Nephron (organoid): ENCODE results near the gene SLC1A4.
"Not testable (repeated sequence)": the region's sequence is repeated elsewhere in the genome, so short reads cannot be mapped to it uniquely, and the experiment has no call there.

Experiments
- H3K27ac Mint-ChIP-seq, 3 experiments: 2 replicates each; pipeline ENCODE4 v1.8.0; 2020; ENCODE audit warnings: mixed read lengths in 3 of 3, mild to moderate bottlenecking in 2 of 3, moderate library complexity in 1 of 3
- H3K27me3 Mint-ChIP-seq: 2 replicates; pipeline ENCODE4 v1.8.0; 2021; ENCODE audit warnings: low read depth, mild to moderate bottlenecking, moderate library complexity, mixed read lengths
- H3K36me3 Mint-ChIP-seq: 2 replicates; pipeline ENCODE4 v1.8.0; 2020; ENCODE audit warnings: low read depth, mixed read lengths
- H3K4me1 Mint-ChIP-seq: 2 replicates; pipeline ENCODE4 v1.8.0; 2020; ENCODE audit warnings: mixed read lengths
- H3K4me3 Mint-ChIP-seq, 3 experiments: 2 replicates each; pipeline ENCODE4 v1.8.0; 2020; ENCODE audit warnings: mild to moderate bottlenecking in 3 of 3, mixed read lengths in 3 of 3, moderate library complexity in 2 of 3
- H3K9me3 Mint-ChIP-seq: 2 replicates; pipeline ENCODE4 v1.8.0; 2020; ENCODE audit warnings: mixed read lengths
- TF ChIP-seq, protein P1 (sequence below), 3 experiments: fragments of 200-600 bp; sonication (generic); IDR thresholded peaks; one replicate each; pipeline ENCODE4 v1.5.0; 2021; ENCODE audit warnings: antibody characterized with exemption in 3 of 3; ENCODE audit not compliant: unreplicated experiment in 3 of 3

SLC1A4 gene

DNA sequence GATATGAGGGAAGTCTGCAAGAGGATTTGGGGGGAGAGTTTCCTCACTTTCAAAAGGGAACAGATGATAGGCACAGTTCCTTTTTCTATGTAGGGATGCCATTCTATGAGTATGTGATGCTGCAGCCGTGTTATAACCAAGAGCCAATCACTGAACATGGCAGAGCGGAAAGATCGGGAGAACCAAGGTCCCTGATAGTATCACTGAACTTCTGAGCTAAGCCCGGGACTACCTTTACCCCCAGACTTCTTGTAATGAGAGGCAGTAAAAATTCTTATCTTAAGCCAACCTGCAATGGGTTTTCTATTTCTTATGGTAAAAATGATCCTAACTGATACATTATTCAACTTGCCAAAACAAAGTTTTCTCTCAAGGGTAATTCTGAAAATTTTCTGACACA, 21.6 kb upstream of the SLC1A4 start:
- no peaks in the 10 kb centered on the region for H3K9me3 Mint-ChIP-seq
- H3K4me3 Mint-ChIP-seq, result no peak overlapping the region
- no peaks in the 10 kb centered on the region for H3K4me1 Mint-ChIP-seq
- no peak overlapping the region for H3K27ac Mint-ChIP-seq
- H3K36me3 Mint-ChIP-seq, result no peaks in the 10 kb centered on the region
- TF ChIP-seq, protein P1, sequence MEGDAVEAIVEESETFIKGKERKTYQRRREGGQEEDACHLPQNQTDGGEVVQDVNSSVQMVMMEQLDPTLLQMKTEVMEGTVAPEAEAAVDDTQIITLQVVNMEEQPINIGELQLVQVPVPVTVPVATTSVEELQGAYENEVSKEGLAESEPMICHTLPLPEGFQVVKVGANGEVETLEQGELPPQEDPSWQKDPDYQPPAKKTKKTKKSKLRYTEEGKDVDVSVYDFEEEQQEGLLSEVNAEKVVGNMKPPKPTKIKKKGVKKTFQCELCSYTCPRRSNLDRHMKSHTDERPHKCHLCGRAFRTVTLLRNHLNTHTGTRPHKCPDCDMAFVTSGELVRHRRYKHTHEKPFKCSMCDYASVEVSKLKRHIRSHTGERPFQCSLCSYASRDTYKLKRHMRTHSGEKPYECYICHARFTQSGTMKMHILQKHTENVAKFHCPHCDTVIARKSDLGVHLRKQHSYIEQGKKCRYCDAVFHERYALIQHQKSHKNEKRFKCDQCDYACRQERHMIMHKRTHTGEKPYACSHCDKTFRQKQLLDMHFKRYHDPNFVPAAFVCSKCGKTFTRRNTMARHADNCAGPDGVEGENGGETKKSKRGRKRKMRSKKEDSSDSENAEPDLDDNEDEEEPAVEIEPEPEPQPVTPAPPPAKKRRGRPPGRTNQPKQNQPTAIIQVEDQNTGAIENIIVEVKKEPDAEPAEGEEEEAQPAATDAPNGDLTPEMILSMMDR (IDR thresholded peaks at IDR 0.05; ENCODE audit: unreplicated experiment in 3 of 3), result no peak
- H3K27me3 Mint-ChIP-seq, result no peaks in the 10 kb centered on the region

DNA sequence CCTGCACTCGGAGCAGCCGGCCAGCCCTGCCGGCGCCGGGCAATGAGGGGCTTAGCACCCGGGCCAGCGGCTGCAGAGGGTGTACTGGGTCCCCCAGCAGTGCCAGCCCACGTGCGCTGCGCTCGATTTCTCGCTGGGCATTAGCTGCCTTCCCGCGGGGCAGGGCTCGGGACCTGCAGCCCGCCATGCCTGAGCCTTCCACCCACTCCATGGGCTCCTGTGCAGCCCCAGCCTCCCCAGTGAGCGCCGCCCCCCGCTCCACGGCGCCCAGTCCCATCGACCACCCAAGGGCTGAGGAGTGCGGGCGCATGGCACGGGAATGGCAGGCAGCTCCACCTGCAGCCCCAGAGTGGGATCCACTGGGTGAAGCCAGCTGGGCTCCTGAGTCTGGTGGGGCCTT, 20.1 kb upstream of the SLC1A4 start:
- H3K4me3 Mint-ChIP-seq, H3K36me3 Mint-ChIP-seq, H3K27ac Mint-ChIP-seq, H3K9me3 Mint-ChIP-seq, H3K27me3 Mint-ChIP-seq, H3K4me1 Mint-ChIP-seq: not testable (repeated sequence)

DNA sequence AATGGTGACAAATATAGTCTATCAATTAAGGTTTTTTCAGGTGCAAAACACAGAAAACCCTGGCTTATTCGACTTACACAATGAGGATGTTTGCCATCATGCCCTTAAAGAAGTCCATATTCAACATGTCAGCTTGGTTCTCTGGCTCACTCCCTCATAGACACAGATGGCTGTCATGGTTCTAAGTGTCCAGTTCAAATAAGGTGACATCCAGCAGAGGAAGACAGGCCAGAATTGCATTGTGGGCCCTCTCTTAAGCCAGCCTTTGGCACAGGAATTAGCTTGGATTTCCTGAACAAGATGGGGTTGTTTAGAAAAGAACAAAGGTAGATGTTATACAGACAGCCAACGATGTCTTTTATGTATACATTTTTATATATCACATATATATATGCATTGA, 18.7 kb upstream of the SLC1A4 start:
- peaks cover 5% of the 10 kb centered on the region for H3K4me1 Mint-ChIP-seq
- H3K9me3 Mint-ChIP-seq, result no peaks in the 10 kb centered on the region
- TF ChIP-seq, protein P1 (IDR thresholded peaks at IDR 0.05; ENCODE audit: unreplicated experiment in 3 of 3), result no peak
- H3K36me3 Mint-ChIP-seq, result no peaks in the 10 kb centered on the region
- no peak overlapping the region for H3K27ac Mint-ChIP-seq
- no peak overlapping the region for H3K4me3 Mint-ChIP-seq
- H3K27me3 Mint-ChIP-seq, result no peaks in the 10 kb centered on the region

DNA sequence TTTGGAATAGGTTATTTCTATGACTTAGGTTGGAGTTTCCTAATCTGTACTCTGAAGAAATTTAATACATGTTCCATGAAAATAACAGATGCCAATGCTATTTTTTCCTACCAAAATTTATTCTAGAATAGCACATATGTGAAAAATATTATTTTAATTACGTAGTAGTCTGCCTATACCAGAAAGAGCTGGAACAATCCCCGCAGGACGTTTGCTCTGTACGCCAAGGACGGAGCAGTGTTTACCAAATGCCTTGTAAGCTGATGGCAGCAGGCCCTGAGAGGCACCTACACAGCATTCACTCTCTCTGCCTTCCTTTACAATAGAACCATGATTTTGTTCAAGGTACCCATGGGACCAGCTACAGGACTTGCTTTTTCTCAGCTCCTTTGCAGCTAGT, 16.8 kb upstream of the SLC1A4 start:
- H3K9me3 Mint-ChIP-seq, result no peaks in the 10 kb centered on the region
- no peaks in the 10 kb centered on the region for H3K36me3 Mint-ChIP-seq
- H3K27ac Mint-ChIP-seq, result no peak overlapping the region
- H3K27me3 Mint-ChIP-seq, result no peaks in the 10 kb centered on the region
- TF ChIP-seq, protein P1 (IDR thresholded peaks at IDR 0.05; ENCODE audit: unreplicated experiment in 3 of 3), result no peak
- peaks cover 12% of the 10 kb centered on the region for H3K4me1 Mint-ChIP-seq
- H3K4me3 Mint-ChIP-seq, result no peak overlapping the region

DNA sequence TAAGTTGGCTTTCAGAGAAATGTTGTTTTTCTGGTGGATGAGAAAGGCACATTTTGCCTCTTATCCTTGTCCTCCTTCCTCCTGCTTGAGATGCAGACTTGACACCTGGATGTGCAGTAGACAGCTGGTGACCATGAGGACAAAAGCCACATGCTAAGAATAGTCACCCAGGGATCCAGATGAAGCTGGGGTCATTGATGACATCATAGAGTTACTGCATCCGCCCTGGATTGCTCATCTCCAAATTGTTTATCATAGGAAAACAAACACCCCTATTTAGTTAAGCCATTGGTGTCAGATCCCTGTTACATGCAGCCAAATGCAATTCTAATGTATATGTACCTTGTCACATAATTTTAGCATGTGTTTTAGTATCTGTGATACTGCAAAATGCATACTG, 16.3 kb upstream of the SLC1A4 start:
- Mint-ChIP-seq H3K9me3 (no peaks in the 10 kb centered on the region), H3K4me3 (no peak overlapping the region), H3K27me3 (no peaks in the 10 kb centered on the region), H3K4me1 (peaks cover 12% of the 10 kb centered on the region), H3K27ac (no peak overlapping the region), H3K36me3 (no peaks in the 10 kb centered on the region)
- TF ChIP-seq, protein P1 (IDR thresholded peaks at IDR 0.05; ENCODE audit: unreplicated experiment in 3 of 3), result no peak

DNA sequence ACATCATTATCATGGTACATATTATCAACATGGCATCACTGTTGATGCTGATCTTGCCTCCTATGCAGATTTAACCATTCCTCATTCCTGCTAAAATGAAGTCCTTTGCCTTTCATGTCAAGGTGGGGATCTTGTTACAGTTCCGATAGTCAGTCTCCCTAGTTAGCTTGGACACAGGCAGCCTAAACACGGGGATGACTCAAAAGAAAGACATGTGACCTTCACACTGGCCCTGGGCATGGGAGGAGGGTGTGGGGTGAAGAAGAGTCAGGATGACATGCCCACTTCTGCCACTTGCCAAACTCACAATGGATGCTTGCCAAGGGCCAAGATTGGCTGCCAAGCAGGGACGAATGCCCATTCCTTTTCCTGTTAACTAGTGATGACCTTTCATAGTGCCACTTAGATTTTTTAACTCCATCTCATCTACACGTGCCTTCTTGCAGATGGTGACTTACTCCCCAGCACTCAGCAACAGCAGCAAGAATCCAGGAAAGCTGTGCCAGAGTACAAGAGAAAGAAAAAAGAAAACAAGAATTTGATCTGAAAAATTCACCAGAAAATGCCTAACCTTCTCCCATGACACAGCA, 13.9 kb upstream of the SLC1A4 start:
- H3K9me3 Mint-ChIP-seq, result no peaks in the 10 kb centered on the region
- H3K27me3 Mint-ChIP-seq, result no peaks in the 10 kb centered on the region
- no peak overlapping the region for H3K27ac Mint-ChIP-seq
- peaks cover 12% of the 10 kb centered on the region for H3K4me1 Mint-ChIP-seq
- H3K36me3 Mint-ChIP-seq, result no peaks in the 10 kb centered on the region
- TF ChIP-seq, protein P1 (IDR thresholded peaks at IDR 0.05; ENCODE audit: unreplicated experiment in 3 of 3), result no peak
- no peak overlapping the region for H3K4me3 Mint-ChIP-seq
